Glutamatergic neuron (in vitro differentiated cells): Measurements from ENCODE around the gene SPP2. TPM values are rescaled to one million over a fixed set of nuclear protein-coding genes. Genes with fewer than 3 reads are reported as not detected.

Experiments
- DNase-seq: peaks from one replicate; pipeline ENCODE4 v3.0.0; 2022
- H3K27ac Mint-ChIP-seq: one replicate; pipeline ENCODE4 v1.8.0; 2020; ENCODE audit warnings: mild to moderate bottlenecking, mixed read lengths, inconsistent platforms; ENCODE audit not compliant: unreplicated experiment
- H3K27me3 Mint-ChIP-seq: one replicate; pipeline ENCODE4 v1.8.0; 2020; ENCODE audit warnings: mild to moderate bottlenecking, moderate library complexity, mixed read lengths, inconsistent platforms; ENCODE audit not compliant: unreplicated experiment
- H3K36me3 Mint-ChIP-seq: one replicate; pipeline ENCODE4 v1.8.0; 2020; ENCODE audit warnings: mild to moderate bottlenecking, mixed read lengths, inconsistent platforms; ENCODE audit not compliant: unreplicated experiment
- H3K4me1 Mint-ChIP-seq: one replicate; pipeline ENCODE4 v1.8.0; 2020; ENCODE audit warnings: mild to moderate bottlenecking, low read depth, mixed read lengths, inconsistent platforms; ENCODE audit not compliant: unreplicated experiment
- H3K4me3 Mint-ChIP-seq: one replicate; pipeline ENCODE4 v1.8.0; 2020; ENCODE audit warnings: mild to moderate bottlenecking, mixed read lengths, inconsistent platforms; ENCODE audit not compliant: unreplicated experiment
- H3K9me3 Mint-ChIP-seq: one replicate; pipeline ENCODE4 v1.8.0; 2020; ENCODE audit warnings: mild to moderate bottlenecking, moderate library complexity, mixed read lengths, inconsistent platforms; ENCODE audit not compliant: unreplicated experiment
- total RNA-seq: library from RNA; stranded (reverse); fragmentation: NEBNext Ultra II Directional; extraction: Animal tissue kit (Norgen Biotek cat#: 25700); gene quantifications from one replicate; pipeline ENCODE4 v1.2.1, GENCODE V29; 2021; ENCODE audit not compliant: unreplicated experiment
- TF ChIP-seq, protein P1 (sequence below): fragments of 200-600 bp; sonication (generic); IDR thresholded peaks from one replicate; pipeline ENCODE4 v1.5.0; 2021; ENCODE audit not compliant: partially characterized antibody, unreplicated experiment

SPP2 gene
- total RNA-seq, 1 donor from 2014 or later: not detected

DNA sequence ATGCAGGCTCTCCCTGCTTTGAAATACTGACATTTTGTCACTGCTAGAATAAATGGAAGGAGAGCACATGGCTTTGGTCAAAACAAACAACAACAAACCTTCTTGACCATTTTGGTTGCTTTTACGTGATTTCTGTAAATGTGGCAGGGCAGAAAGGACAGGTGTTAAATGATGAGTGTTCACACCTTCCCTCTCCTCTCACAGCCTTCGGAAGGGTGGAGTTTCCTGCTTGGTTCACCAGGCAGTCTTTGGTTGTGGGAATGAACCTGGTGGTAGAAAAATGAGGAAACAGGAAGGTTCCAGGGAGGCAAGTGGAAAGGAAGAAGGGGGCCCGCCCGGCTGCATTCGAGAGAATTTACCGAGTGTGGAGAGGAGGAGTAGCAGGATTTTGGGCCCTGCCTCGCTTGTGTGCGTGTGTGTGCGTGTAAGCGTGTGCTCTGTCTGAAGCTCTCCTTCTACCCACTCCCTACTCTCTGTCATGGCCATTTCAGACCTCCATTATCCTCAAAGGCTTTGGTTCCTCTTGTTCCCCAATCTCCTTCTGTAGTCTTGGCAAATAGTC is 23.7 kb upstream of the SPP2 start:
- no peak overlapping the region for H3K4me3 Mint-ChIP-seq
- no peak overlapping the region for H3K27ac Mint-ChIP-seq
- no peak for DNase-seq
- TF ChIP-seq, protein P1, sequence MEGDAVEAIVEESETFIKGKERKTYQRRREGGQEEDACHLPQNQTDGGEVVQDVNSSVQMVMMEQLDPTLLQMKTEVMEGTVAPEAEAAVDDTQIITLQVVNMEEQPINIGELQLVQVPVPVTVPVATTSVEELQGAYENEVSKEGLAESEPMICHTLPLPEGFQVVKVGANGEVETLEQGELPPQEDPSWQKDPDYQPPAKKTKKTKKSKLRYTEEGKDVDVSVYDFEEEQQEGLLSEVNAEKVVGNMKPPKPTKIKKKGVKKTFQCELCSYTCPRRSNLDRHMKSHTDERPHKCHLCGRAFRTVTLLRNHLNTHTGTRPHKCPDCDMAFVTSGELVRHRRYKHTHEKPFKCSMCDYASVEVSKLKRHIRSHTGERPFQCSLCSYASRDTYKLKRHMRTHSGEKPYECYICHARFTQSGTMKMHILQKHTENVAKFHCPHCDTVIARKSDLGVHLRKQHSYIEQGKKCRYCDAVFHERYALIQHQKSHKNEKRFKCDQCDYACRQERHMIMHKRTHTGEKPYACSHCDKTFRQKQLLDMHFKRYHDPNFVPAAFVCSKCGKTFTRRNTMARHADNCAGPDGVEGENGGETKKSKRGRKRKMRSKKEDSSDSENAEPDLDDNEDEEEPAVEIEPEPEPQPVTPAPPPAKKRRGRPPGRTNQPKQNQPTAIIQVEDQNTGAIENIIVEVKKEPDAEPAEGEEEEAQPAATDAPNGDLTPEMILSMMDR: no peak
- H3K36me3 Mint-ChIP-seq: peaks cover 5% of the 10 kb centered on the region
- no peaks in the 10 kb centered on the region for H3K27me3 Mint-ChIP-seq
- H3K9me3 Mint-ChIP-seq: peaks cover 2% of the 10 kb centered on the region
- H3K4me1 Mint-ChIP-seq: no peaks in the 10 kb centered on the region

DNA sequence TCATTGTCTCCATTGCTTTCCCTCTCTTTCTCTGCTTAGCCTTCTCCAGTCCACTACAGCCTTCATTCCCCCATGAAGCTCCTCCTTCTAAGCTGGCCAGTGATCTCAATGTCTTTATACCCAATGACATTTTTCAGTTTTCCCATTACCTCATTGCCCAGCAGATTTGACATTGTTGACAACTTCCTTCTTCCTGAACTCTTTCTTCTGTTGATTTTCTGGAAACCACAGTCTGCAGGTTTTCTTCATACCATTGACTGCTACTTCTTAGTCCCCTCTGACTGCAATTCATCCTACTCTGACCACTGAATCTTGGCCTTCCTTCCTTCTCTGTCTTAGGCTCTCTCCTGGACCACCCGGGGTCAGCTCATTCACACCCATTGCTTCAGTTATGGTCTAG is 22.9 kb upstream of the SPP2 start:
- no peak overlapping the region for H3K27ac Mint-ChIP-seq
- H3K27me3 Mint-ChIP-seq: no peaks in the 10 kb centered on the region
- H3K36me3 Mint-ChIP-seq: no peaks in the 10 kb centered on the region
- TF ChIP-seq, protein P1: no peak
- peaks cover 2% of the 10 kb centered on the region for H3K9me3 Mint-ChIP-seq
- no peak for DNase-seq
- H3K4me1 Mint-ChIP-seq: no peaks in the 10 kb centered on the region
- H3K4me3 Mint-ChIP-seq: no peak overlapping the region

GRCh38 chr2:234029150-234029733 is 21.3 kb upstream of the SPP2 start:
- no peak for DNase-seq
- TF ChIP-seq, protein P1: no peak
- H3K4me1 Mint-ChIP-seq: no peaks in the 10 kb centered on the region
- H3K4me3 Mint-ChIP-seq: no peak overlapping the region
- no peak overlapping the region for H3K27ac Mint-ChIP-seq
- H3K9me3 Mint-ChIP-seq: peaks cover 4% of the 10 kb centered on the region
- no peaks in the 10 kb centered on the region for H3K27me3 Mint-ChIP-seq
- H3K36me3 Mint-ChIP-seq: peaks cover 5% of the 10 kb centered on the region

DNA sequence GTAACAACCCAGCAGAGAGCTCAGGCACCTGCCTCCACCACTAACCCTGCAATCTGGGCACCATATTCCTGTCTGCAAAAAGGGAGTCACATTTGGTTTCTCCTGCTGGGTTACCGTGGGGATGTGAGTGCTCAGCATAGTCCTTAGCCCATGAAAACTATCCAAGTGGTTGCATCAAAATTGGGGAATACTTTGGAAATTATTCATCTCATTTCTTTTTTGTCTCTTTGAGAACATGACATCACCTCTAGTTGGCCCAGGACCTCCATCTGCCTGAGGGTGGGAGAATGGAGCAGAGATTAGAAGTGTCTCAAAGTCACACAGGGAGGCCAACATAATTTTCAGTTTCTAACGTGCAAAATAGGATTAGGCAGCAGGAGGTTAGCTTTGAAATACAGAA is 19.3 kb upstream of the SPP2 start:
- H3K36me3 Mint-ChIP-seq: peaks cover 10% of the 10 kb centered on the region
- H3K27ac Mint-ChIP-seq: no peak overlapping the region

More for the DNA sequence above, 19.3 kb upstream of the SPP2 start:
- no peak overlapping the region for H3K4me3 Mint-ChIP-seq
- TF ChIP-seq, protein P1: no peak
- no peaks in the 10 kb centered on the region for H3K27me3 Mint-ChIP-seq
- H3K9me3 Mint-ChIP-seq: peaks cover 6% of the 10 kb centered on the region
- no peaks in the 10 kb centered on the region for H3K4me1 Mint-ChIP-seq
- no peak for DNase-seq
